Subcutaneous adipose tissue (tissue), 4 donors: ENCODE measurements around the gene RBMS2. TPM values are rescaled to one million over a fixed set of nuclear protein-coding genes. Genes with fewer than 3 reads are reported as not detected.

Source experiments
- CTCF ChIP-seq: fragments of 450-650 bp; IDR thresholded peaks from one replicate; pipeline ENCODE4 v1.5.1; 2016; ENCODE audit warnings: low read depth, mild to moderate bottlenecking, control low read depth, antibody characterized with exemption, moderate library complexity
- total RNA-seq, 4 donors: library from RNA; depleted of rRNA; stranded (reverse); fragments of >200 nt; gene quantifications; one replicate each; pipeline ENCODE4 v1.1.0, GENCODE V29; 2016

RBMS2 gene
- total RNA-seq, 4 donors from 2014 or later, result 22.0 to 49.5 (median 33.0) TPM

DNA sequence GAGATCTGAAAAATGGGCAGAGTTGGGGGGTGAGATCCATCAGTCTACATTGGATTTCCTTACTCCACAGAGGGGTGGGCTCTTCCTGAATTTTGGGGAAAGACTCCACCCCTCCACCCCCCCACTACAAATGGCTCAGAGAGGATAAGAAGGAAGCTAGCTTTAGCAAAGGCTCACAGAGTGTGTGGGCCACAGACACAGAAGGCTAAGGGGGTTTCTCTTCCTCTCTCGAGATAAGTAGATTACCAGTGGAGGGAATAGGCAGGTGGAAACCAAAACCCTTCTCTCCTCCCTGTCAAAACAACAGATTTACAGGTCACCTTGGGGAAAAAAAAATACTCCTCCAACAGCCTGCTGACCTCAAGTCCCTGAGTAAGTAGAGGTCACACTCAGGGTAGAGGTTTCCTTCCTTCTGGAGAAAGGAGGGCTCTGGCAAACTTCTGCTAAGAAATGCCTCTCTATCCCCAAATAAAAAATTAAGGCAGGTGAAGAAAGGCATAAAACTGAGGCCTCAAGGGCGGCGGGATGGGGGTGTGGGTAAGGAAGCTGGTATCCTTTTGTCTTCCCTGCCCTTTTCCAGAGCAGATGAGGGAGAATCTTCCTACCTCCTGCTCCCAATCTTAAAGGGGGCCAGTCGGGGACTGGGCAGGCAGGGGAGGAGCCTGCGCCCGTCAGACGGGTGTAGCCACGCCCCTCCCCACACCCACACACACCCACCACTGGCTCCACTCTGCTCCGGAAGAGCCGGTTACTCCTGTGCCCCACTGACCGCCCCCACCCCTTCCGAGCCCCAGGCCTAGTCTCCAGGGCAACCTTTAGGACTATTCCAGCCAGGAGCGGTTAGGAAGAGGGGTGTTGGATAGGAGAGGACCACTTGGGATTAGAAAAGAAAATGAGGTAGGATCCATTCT lies 110.4 kb downstream of the RBMS2 start:
- TF ChIP-seq CTCF, result no peak

DNA sequence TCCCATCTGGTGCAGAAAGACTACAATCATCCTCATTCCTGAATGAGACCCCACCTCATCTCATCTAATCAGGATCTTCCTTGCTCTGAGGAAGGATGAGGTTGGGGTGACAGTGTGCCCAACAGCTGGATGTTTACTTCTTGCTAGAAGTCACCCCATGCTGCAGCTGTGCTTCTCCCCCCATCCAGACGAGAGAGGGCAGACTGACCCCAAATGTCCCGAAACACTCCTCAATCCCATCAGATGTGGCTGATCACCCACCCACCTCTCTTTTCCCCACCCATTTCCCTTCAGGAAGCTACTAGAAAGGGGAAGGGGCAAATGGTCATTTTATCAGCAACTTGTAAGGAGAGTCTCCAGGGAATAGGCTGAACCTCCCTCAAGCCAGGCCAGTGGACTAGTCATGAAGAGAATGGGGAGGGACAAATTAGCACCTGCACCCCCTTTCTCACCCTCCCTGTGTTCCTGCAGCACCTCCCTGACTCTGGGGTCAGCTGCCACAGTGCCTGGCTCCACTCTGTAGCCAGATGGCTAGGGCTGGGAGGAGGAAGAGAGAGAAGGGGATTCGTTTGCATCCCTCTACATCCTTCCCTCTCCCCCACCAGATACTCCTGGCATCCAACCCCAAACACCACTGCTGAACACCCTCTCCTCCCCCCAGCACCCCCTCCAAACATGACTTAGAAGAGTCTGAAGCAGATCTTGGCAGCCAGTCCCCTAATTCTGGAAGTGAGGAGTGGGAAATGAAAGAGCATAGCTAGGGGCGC lies 111.3 kb downstream of the RBMS2 start:
- no peak for TF ChIP-seq CTCF

GRCh38 chr12:56633468-56634241 lies 112.0 kb downstream of the RBMS2 start:
- TF ChIP-seq CTCF, result no peak

- no peak for TF ChIP-seq CTCF
Observed at GRCh38 chr12:56634242-56634836, 112.7 kb downstream of the RBMS2 start.

DNA sequence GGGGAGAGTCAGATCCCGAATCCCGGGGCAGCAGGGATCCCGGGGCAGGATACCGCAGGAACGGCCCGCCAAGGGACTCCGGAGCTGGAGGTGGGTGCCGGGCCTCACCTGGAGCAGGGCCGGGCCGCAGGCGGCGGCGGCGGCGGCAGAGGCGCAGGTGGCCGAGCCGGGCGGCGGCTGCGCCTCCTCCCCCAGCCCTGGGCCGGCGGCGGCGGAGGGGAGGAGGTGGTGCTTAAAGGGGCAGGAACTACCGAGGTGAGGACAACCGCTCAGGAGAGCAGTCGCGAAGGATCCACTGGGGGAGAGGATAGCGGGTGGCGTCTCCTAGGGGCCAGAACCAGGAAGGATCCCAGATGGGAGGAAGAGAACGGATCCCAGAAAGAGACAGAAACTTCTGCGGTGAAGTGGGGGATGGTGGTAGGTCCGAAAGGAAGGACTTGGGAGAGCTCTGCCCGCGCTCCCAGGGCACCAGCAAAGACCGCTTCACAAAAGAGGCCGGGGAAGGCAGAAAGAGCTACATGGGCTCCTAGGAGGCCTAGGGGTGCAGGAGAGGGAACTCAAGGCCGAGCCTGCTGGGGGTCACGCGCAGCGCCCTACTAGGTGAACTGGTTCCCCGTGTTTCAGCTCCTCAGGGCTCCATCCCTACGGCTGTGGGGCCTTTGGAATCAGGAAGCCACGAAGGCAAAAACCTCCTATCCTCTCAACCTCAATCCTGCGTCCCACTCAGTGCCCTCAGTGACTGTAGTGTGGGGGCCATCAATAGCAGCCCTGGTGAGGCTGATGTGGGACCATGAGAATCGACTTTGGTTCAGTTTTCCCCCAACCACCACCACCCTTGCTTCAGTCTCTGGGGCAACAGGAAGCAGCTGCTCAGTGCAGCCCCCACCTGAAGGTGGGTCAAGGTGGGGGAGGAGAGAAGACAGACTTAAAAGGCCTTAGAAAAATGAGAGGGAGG lies 113.5 kb downstream of the RBMS2 start:
- no peak for TF ChIP-seq CTCF

GRCh38 chr12:56635806-56636674 lies 114.4 kb downstream of the RBMS2 start:
- TF ChIP-seq CTCF, result no peak
